IMR-90 (cell line): ENCODE data around the gene CBX6.

Experiments
- CHD1 ChIP-seq: IDR thresholded peaks from 2 replicates; pipeline ENCODE4 v1.6.1; 2012; ENCODE audit warnings: low read depth, low read length, improper control_type of control experiment
- MXI1 ChIP-seq: IDR thresholded peaks from 2 replicates; pipeline ENCODE4 v1.6.1; 2012; ENCODE audit warnings: low read depth, mild to moderate bottlenecking, low read length, moderate library complexity, borderline replicate concordance
- POLR2A ChIP-seq: IDR thresholded peaks from 2 replicates; pipeline ENCODE4 v1.6.1; 2012; ENCODE audit warnings: mild to moderate bottlenecking, low read depth, low read length
- TF ChIP-seq, protein P1 (sequence below): conservative IDR thresholded peaks from 2 replicates; pipeline ENCODE4 v1.5.1; 2012; ENCODE audit warnings: mild to moderate bottlenecking, low read depth, low read length, improper control_type of control experiment

DNA sequence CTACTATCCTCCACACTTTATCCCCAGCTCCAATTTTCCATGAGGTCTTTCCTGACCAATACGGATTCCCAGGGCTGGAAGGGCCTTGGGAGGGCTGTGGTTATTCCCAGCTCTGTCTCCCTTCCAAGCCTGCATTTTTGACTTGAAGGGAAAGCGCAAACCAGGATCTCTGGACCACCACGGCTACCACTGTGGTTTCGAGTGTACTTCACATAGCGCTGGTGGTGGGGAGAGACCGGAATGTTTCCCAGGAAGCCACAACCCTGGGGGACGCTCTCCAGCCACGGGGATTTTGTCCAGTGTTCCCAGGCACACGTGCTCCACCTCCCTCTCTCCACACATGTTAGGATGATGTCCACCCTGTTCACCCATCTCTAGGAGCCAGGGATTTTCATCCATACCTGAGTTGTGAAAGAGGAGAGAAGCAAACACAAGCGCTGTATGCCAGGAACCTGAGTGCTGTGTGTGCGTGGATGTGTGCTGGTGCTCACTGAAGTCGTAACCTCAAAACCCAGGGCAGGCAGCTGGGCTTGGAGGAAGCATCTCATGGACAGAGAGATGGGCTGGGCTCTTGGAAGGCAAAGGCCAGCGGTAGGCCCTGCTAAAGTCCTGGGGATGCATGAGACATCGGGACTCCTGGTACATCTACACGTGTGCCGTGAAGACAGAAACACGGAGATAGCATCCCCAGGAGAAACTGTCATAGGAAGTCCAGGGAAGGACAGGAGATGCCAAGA lies 26.8 kb downstream of the CBX6 start:
- TF ChIP-seq, protein P1, sequence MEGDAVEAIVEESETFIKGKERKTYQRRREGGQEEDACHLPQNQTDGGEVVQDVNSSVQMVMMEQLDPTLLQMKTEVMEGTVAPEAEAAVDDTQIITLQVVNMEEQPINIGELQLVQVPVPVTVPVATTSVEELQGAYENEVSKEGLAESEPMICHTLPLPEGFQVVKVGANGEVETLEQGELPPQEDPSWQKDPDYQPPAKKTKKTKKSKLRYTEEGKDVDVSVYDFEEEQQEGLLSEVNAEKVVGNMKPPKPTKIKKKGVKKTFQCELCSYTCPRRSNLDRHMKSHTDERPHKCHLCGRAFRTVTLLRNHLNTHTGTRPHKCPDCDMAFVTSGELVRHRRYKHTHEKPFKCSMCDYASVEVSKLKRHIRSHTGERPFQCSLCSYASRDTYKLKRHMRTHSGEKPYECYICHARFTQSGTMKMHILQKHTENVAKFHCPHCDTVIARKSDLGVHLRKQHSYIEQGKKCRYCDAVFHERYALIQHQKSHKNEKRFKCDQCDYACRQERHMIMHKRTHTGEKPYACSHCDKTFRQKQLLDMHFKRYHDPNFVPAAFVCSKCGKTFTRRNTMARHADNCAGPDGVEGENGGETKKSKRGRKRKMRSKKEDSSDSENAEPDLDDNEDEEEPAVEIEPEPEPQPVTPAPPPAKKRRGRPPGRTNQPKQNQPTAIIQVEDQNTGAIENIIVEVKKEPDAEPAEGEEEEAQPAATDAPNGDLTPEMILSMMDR: no peak
- TF ChIP-seq POLR2A (no peak), MXI1 (no peak), CHD1 (no peak)
